T follicular helper cell (primary cell): Measurements from ENCODE around the gene ANKRD11.
"Not testable (repeated sequence)": the region's sequence is repeated elsewhere in the genome, so short reads cannot be mapped to it uniquely, and the experiment has no call there.

Experiments used
- DNase-seq: peaks from one replicate; pipeline ENCODE4 v3.0.0-alpha.2; 2020; ENCODE audit warnings: low read depth

The ANKRD11 gene

GRCh38 chr16:89407282-89407924, 83.0 kb downstream of the ANKRD11 start:
- DNase-seq: no peak

DNA sequence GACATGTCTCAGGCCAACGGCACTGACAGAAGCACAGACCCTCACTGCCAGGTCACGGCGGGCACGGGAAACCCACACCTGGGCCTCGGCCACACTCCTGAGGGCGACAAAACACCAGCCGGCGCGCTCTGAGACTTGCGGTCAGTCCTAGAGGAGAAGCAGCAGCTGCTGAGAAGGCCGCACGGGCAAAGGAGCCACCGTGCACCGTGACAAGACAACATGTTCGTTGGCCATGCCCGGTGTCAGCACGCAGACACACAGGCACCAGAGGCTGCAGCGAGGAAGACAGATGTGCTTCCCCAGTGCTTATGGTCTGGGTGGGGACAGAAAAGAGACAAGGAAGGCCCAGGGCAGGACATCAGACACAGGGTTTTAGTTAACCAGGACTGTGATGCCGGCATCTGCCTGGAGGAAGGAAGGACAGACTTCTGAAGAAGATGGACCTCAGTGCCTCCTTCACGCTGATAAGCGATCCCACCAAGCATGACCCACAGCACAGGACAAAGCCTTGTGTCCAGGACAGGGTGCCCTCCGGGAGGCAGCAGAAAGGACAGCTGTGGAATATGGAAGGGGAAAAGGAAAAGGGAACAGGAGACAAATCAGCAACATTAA, 84.0 kb downstream of the ANKRD11 start:
- DNase-seq: no peak

GRCh38 chr16:89404561-89404960, 85.8 kb downstream of the ANKRD11 start:
- DNase-seq: no peak

GRCh38 chr16:89402962-89403361, 87.4 kb downstream of the ANKRD11 start:
- peak; percentile 25 for DNase-seq

- DNase-seq: no peak
Measured at GRCh38 chr16:89401641-89402445, 88.5 kb downstream of the ANKRD11 start.

GRCh38 chr16:89401205-89401604, 89.2 kb downstream of the ANKRD11 start:
- DNase-seq: no peak

DNA sequence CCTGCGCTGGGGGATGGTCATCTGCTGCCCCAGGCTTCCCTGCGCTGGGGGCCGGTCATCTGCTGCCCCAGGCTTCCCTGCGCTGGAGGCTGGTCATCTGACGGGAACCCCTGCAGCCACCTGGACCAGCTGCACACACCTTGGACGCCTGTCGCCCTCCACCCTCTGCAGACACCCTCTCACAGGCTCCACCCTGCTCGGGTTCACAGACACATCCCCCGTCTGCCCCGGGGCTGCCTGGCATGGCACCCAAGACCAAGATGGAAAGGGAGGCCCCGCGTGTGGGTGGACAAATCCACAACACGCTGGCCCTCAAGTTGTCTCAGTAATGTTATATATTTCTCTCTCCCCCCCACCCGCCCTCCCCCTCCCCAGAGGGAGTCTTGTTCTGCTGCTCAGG, 89.6 kb downstream of the ANKRD11 start:
- DNase-seq: no peak

DNA sequence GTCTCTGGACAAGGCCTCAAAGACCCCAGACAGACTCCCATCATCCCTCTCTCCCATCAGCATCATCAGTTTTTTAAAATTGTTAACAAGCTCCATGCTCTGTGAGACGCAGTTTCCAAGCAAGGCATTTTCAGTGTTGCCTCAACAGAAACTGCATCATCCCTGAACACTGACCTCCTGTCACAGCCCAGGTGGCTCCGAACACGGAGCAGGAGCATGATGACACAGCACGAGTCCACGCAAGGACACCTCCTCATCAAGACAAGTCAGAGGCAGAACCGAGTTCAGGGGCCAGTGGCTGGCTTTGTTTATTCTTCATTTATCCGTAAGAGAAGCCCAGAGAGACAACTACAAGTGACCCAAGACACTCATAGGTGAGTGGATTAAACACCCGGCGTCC, 91.4 kb downstream of the ANKRD11 start:
- no peak for DNase-seq

DNA sequence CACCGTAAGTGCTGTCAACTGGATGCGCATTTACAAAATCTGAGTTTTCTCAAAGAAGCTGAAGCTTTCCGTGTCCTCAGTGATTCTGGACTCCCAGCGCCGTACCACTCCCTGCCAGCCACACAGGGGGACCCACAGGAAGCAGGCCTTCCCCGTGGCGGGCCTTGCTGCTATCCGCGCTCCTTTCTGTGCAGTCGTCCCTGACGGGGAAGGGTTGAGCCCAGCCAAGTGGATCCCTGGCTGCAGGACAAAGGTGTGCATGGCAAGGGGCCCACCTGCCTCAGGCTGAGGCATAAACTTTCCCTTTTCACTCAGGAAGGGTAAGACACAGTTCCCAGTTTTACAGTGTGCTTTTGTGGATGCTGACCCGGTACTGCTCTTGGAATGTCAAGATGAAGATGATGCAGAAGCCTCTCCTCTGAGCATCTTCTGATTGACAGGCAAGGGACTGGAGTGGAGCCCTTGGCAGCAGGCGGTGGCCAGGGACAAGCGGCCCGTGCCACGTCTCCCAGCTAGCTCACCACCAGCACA, 93.0 kb downstream of the ANKRD11 start:
- DNase-seq: no peak

DNA sequence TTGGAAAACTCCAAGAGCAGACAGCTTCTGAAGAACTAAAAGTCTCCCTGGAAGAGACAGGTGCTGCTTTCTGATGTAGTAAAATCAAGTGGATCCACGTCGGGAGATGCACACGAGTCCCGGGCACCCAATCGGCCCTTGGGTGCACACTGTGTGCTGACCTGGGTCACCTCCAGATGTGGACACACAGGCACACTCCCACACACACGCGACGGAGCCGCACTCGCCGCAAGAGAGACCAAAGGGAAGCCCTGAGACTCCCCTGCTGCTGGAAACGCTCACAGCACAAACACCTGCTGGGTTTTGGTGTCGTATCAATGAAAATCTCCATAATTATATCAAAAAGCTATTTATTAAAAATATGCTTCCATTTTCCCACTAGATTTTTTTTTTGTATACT, 94.2 kb downstream of the ANKRD11 start:
- no peak for DNase-seq

DNA sequence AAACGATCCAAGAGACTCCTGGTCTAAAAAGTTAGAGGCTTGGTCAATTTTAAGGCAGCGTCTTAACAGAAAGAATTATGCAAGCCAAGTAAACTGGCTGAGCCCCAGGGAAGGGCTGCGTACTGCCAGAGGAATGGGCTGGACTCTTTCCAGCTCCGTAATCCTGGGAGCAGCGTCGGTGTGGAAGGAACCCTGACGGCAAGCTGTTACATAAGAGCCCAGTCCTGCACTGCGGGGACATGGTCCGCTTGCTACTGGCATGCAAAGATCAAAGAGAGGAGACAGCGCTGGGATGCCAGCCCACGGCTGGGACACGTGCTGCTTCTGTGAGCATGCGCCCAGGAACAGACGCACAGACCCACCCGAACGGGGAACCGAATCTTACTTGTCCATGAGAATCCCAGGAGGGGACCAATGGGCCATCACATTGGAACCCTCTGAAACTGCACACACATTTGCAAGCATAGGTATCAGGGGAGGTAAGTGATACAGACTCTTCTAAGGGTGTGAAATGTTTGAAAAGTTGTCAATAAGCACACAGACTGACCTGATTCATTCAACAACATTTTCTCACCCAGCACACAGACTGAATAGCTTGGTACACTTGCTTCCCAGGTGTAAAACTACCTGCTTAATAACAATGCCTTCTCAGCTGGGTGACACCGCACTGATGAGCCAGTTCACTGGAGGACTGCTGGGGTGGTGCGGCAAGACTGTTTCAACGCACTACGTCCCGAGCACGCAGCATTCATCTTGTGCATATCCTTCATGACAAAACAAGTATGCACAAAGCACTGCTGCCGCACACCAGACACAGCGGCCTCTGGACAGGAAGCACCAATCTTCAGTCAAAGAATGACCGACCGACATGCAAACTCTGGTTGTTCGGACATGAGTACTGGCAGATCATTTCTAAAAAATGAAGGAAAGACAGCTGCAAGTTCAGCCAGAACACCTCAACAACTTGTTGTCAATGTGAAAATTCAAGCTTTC, 94.9 kb downstream of the ANKRD11 start:
- DNase-seq: no peak

DNA sequence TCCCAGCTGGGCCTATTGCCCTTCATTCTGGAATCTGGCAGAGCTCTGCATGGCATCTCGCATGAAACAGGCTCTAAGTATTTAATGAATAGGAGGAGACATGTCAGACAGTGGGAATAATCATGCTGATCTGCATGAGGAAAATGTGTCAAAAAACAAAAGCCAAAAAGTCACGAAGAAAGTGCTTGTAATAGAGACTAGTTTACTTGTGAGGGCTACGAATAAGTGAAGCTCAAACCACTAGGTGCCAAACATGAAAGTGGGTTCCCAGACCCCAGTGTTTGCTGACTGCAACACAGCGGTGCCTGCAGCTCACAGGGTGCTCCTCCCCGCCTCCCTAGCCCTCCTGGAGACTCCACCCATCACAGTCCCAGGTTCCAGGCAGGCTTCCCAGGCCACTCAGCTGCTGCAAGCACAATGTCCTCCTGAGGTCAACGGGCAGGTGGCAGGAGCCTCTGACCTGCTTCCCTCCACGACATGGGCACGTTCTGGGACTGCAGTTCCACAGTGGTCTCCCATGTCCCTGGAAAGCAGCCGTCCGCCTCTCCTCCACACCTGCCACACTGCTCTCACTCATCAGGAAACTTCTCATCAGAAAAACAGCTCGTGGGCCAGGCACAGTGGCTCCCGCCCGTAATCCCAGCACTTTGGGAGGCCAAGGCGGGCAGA, 96.5 kb downstream of the ANKRD11 start:
- no peak for DNase-seq

- DNase-seq: no peak
Measured at GRCh38 chr16:89392881-89393737, 97.3 kb downstream of the ANKRD11 start.

- not testable (repeated sequence) for DNase-seq
Measured at GRCh38 chr16:89390224-89390583, 100.2 kb downstream of the ANKRD11 start.

- DNase-seq: not testable (repeated sequence)
Measured at GRCh38 chr16:89389504-89390223, 100.7 kb downstream of the ANKRD11 start.

DNA sequence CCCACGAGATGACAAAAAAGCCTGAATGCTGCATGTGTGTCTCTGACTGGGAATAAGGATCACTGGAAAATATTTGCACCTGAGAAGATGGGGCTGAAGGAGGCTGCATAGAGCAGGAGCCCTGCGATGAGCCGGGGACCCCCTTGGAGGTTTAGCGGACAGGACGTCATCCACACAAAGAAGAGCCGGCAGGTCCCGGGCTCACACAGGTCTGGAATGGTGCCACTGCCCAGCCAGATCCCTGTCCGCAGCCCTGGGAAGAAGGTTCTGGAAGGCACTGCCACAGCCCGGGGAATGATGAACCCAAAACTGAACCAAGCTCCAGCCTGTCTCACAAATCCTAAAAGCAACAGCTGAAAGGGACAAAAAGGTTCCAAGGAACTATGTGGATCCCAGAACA, 101.8 kb downstream of the ANKRD11 start:
- no peak for DNase-seq

DNA sequence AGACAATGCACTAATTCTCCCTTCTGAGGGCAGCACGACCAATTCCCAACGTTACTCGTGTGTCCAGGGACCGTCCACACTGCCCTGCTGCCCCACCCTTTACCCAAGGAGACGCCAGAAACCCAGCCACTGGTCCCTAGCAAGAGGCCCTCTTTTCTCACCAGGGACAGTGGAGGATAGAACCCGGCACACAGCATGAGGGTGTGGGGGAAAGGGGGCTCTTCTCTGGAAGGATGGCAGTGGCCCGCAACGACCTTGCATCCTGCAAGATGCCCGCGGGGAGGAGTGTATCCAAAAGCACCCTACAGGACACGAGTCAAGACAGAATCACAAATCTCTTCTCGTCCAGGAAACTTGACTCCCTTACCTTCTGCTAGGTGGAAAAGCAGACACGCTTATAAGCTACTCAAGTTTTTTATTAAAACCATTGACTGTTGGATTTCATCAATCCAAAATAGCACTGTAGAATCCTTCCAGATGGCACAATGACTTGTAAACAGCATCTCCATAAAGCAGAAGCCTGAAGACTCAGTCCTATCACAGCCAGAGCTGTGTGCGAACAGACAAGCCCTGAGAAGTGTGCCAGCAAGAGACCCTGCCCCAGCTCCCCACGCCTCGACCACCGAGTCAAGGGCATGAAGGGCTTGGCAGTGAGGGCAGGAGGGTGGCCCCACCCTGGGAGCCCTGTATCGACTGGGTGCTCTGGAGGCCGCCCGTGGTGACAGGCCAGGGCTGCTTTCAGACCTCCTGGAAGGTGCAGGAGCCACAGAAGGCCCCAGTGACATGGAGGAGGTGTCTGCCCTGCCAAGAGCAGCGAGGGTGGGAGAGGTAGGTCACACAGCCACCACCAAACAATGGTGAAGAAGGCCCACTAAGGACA, 103.8 kb downstream of the ANKRD11 start:
- no peak for DNase-seq

DNA sequence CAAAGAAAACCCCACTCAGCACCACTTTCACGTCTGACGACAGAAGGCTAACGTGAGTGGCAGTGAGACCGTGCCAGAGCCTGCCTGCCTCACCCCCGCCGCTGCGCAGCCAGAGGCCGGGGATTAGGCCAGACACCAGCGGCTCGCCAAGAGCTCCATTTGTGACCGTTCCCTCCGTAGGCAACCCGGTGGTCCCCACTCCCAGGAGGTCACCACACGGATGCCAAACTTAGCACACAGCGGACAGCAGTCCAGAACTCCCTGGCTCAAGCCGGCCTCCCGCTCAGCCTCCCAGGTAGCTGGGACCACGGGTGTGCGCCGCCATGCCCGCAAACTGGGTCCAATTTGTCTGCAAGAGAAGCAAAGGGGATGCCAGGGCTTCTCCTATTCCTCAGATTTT, 104.6 kb downstream of the ANKRD11 start:
- DNase-seq: no peak

DNA sequence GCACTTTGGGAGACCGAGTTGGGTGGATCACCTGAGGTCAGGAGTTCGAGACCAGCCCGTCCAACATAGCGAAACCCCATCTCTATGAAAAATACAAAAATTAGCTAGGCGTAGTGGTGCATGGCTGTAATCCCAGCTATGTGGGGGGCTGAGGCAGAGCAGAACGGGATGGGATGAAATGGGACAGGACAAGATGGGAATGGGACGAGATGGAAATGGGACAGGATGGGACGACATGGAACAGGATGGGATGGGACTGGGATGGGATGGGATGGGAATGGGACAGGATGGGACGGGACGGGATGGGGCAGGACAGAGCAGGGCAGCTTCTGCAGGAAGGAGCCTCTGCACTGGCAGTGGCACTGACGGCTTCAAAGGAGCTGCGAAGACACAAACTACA, 106.1 kb downstream of the ANKRD11 start:
- no peak for DNase-seq
